ENCODE measurements around the gene PRCD.

DNA sequence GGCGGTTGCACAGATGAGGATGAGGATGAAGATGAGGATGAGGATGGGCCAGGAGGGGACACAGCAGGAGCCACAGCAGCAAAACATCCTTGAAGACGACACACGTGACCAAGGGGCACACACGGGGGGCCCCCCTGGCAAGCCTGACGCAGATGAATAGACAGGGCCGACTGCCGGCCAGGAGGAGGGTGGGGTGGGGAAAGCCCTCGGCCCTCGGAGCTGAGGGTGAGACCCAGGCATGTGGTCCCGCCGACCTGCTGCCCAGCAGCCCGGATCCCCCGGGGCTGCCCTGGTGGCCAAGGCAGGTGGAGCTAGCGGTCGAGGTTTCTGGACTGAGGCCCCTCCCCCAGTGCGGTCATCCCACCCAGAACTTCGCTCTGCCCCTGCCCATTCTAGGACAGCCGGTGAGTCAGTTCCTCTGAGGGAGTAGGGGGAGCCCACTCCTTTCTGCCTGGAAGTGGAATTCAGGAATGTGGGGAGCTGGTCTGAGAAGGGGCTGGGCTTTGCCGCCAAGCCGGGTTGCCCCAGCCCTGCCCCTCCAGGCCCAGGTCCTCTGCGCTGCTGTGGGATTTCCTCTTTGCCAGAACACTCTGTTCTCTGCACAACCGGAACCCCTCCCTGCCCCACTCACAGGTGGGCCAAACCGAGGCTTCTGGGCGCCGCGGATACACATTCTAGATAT is 12.3 kb upstream of the PRCD start:
- TF ChIP-seq CTCF (optimal IDR thresholded peaks at IDR 0.05 in 1 of 3, IDR thresholded peaks at IDR 0.05 in 1 of 3, conservative IDR thresholded peaks at IDR 0.05 in 1 of 3; ENCODE audit: extremely low read depth in 1 of 3, insufficient read depth in 2 of 3, low read length in 3 of 3) = no peak
- no peak for TF ChIP-seq EZH2 (IDR thresholded peaks at IDR 0.05; ENCODE audit: low read length)

Data from keratinocyte (primary cell).